Brain microvascular endothelial cell (primary cell): Measurements from ENCODE around the gene SNX22.

Source experiments
- DNase-seq: peaks from one replicate; pipeline ENCODE4 v3.0.0-alpha.2; 2020
- H3K27ac ChIP-seq: fragments of 250-450 bp; sonication (Bioruptor Pico); 2 replicates; pipeline ENCODE4 v1.5.1; 2020; ENCODE audit warnings: mild to moderate bottlenecking, moderate library complexity
- H3K27me3 ChIP-seq: fragments of 250-450 bp; sonication (Bioruptor Pico); replicated peaks from 2 replicates; pipeline ENCODE4 v1.5.1; 2020; ENCODE audit warnings: mild to moderate bottlenecking
- H3K36me3 ChIP-seq: fragments of 250-450 bp; sonication (Bioruptor Pico); replicated peaks from 2 replicates; pipeline ENCODE4 v1.5.1; 2020; ENCODE audit warnings: mild to moderate bottlenecking
- H3K4me3 ChIP-seq: 2 replicates; pipeline ENCODE4 v1.5.1; 2011; ENCODE audit warnings: low read depth, mild to moderate bottlenecking, control low read depth, low read length, moderate library complexity
- CTCF ChIP-seq: IDR thresholded peaks from 2 replicates; pipeline ENCODE4 v1.5.1; 2011; ENCODE audit warnings: low read depth, mild to moderate bottlenecking, moderate library complexity, low read length, control low read depth, inconsistent platforms; ENCODE audit errors: missing control alignments
- in situ Hi-C: cut with HindIII; loops from 2 replicates; pipeline ENCODE4 v1.10.0; 2017; ENCODE audit warnings: low sequenced_read_pairs, low pct_ligation_motif_present

Gene SNX22

GRCh38 chr15:64149893-64150578 lies 1.5 kb upstream of the SNX22 start:
- Histone ChIP-seq H3K27ac (no peak overlapping the region), H3K27me3 (peaks cover 3% of the 10 kb centered on the region), H3K36me3 (peaks cover 10% of the 10 kb centered on the region), H3K4me3 (no peak overlapping the region)
- TF ChIP-seq CTCF: no peak
- DNase-seq: no peak
- in situ Hi-C loops: no loop called here

- in situ Hi-C loops: no loop called here
These were observed 1.2 kb downstream of the SNX22 start for GRCh38 chr15:64152507-64153387.

GRCh38 chr15:64153480-64154367 lies 2.2 kb downstream of the SNX22 start:
- peaks cover 3% of the 10 kb centered on the region for H3K27me3 ChIP-seq
- H3K4me3 ChIP-seq: no peak overlapping the region
- DNase-seq: peak; percentile 80
- H3K27ac ChIP-seq: no peak overlapping the region
- TF ChIP-seq CTCF: peak; percentile 99
- in situ Hi-C loops: no loop called here
- H3K36me3 ChIP-seq: peaks cover 43% of the 10 kb centered on the region

More at GRCh38 chr15:64152507-64153387, 1.2 kb downstream of the SNX22 start:
- Histone ChIP-seq H3K27me3 (peaks cover 3% of the 10 kb centered on the region), H3K27ac (no peak overlapping the region), H3K4me3 (peak overlapping the region; percentile 49), H3K36me3 (peaks cover 33% of the 10 kb centered on the region)
- TF ChIP-seq CTCF: no peak
- DNase-seq: no peak

- Histone ChIP-seq H3K27me3 (peaks cover 3% of the 10 kb centered on the region), H3K36me3 (peaks cover 66% of the 10 kb centered on the region), H3K27ac (no peak overlapping the region), H3K4me3 (no peak overlapping the region)
- no peak for TF ChIP-seq CTCF
- in situ Hi-C loops: no loop called here
- DNase-seq: no peak
These were observed 4.5 kb downstream of the SNX22 start for GRCh38 chr15:64155802-64156651.
